ENCODE measurements around the gene MAML3.

The MAML3 gene

GRCh38 chr4:140150886-140151698 is 2.9 kb downstream of the MAML3 start:
- H3K36me3 ChIP-seq (replicated peaks in 1 of 2; ENCODE audit: control insufficient read depth in 2 of 2, insufficient read depth in 2 of 2, low read length in 2 of 2) = no peaks in the 10 kb centered on the region
- H3K4me2 ChIP-seq (ENCODE audit: insufficient read depth, low read length, poor library complexity, severe bottlenecking) = peak overlapping the region; percentile 87
- H3K4ac ChIP-seq (ENCODE audit: low read length) = peak overlapping the region; percentile 70
- no peaks in the 10 kb centered on the region for H3K27me3 ChIP-seq (ENCODE audit: control insufficient read depth in 3 of 3, insufficient read depth in 3 of 3, low read depth in 1 of 3, low read length in 3 of 3)
- H4K8ac ChIP-seq (ENCODE audit: low read depth, low read length) = peak overlapping the region; percentile 9
- peak overlapping the region; percentile 76 for H2BK15ac ChIP-seq (ENCODE audit: low read length)
- peak overlapping the region; percentile 96 for H2BK5ac ChIP-seq (ENCODE audit: low read length)
- peak overlapping the region; percentile 44 for H3K14ac ChIP-seq (ENCODE audit: low read length)
- H3K23ac ChIP-seq (ENCODE audit: low read depth, low read length, poor library complexity) = peak overlapping the region; percentile 94
- H2BK12ac ChIP-seq (ENCODE audit: low read length) = no peak overlapping the region
- peak overlapping the region; percentile 85 for H2AFZ ChIP-seq (ENCODE audit: low read length)
- no peaks in the 10 kb centered on the region for H3K9me3 ChIP-seq (replicated peaks in 1 of 2; ENCODE audit: control insufficient read depth in 2 of 2, insufficient read depth in 1 of 2, low read depth in 1 of 2, low read length in 2 of 2)
- peak overlapping the region; percentile 78 for H3K18ac ChIP-seq (ENCODE audit: low read length)
- H3K4me1 ChIP-seq (ENCODE audit: control insufficient read depth in 2 of 2, insufficient read depth in 1 of 2, low read depth in 1 of 2, low read length in 2 of 2) = peaks cover 3 to 12% of the 10 kb centered on the region in 2 donors
- H4K91ac ChIP-seq (ENCODE audit: low read depth, low read length, poor library complexity) = peak overlapping the region; percentile 65
- H3K4me3 ChIP-seq (ENCODE audit: low read length in 2 of 2) = peak overlapping the region; percentile 79 to 98
- DNase-seq (ENCODE audit: low spot score) = peak; percentile 91
- H2AK5ac ChIP-seq (ENCODE audit: low read depth, low read length) = peak overlapping the region; percentile 38
- H3K27ac ChIP-seq (replicated peaks; ENCODE audit: low read length) = peak overlapping the region; percentile 99
- H2BK120ac ChIP-seq (ENCODE audit: low read depth, low read length) = peak overlapping the region; percentile 95
- WGBS, 2 donors (ENCODE audit: extremely low coverage in 2 of 2, insufficient read length in 2 of 2, insufficient replicate concordance in 1 of 2) = no CpG with 5 or more reads among the region's 84 CpGs
- H3K9ac ChIP-seq (ENCODE audit: low read depth, low read length, poor library complexity) = peak overlapping the region; percentile 87
- H3K79me1 ChIP-seq (ENCODE audit: low read depth, low read length) = peaks cover 4% of the 10 kb centered on the region

DNA sequence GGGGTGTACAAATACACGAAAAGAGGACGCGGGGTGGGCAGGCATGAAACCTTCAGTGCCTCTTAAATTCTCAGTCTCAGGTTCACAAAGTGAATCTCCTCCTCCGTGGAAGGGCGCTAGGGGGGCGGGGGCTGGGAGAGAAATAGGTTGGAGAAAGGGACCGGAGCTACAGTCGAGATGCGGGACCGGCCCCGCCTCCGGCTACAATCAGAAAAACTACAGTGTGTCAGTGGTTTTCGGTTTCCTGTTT is 3.4 kb downstream of the MAML3 start:
- Histone ChIP-seq H3K27ac (replicated peaks; ENCODE audit: low read length) (peak overlapping the region; percentile 99), H4K8ac (ENCODE audit: low read depth, low read length) (no peak overlapping the region), H3K4ac (ENCODE audit: low read length) (no peak overlapping the region), H3K14ac (ENCODE audit: low read length) (no peak overlapping the region), H3K4me2 (ENCODE audit: insufficient read depth, low read length, poor library complexity, severe bottlenecking) (peak overlapping the region; percentile 87), H3K4me1 (ENCODE audit: control insufficient read depth in 2 of 2, insufficient read depth in 1 of 2, low read depth in 1 of 2, low read length in 2 of 2) (peaks cover 3 to 12% of the 10 kb centered on the region in 2 donors), H2BK120ac (ENCODE audit: low read depth, low read length) (no peak overlapping the region), H4K91ac (ENCODE audit: low read depth, low read length, poor library complexity) (no peak overlapping the region), H3K9ac (ENCODE audit: low read depth, low read length, poor library complexity) (peak overlapping the region; percentile 78), H3K9me3 (replicated peaks in 1 of 2; ENCODE audit: control insufficient read depth in 2 of 2, insufficient read depth in 1 of 2, low read depth in 1 of 2, low read length in 2 of 2) (no peaks in the 10 kb centered on the region), H3K36me3 (replicated peaks in 1 of 2; ENCODE audit: control insufficient read depth in 2 of 2, insufficient read depth in 2 of 2, low read length in 2 of 2) (no peaks in the 10 kb centered on the region), H3K4me3 (ENCODE audit: low read length in 2 of 2) (peak overlapping the region; percentile 79 to 98), H2BK15ac (ENCODE audit: low read length) (no peak overlapping the region), H2AFZ (ENCODE audit: low read length) (peak overlapping the region; percentile 85), H2BK5ac (ENCODE audit: low read length) (peak overlapping the region; percentile 96), H3K23ac (ENCODE audit: low read depth, low read length, poor library complexity) (no peak overlapping the region), H3K27me3 (ENCODE audit: control insufficient read depth in 3 of 3, insufficient read depth in 3 of 3, low read depth in 1 of 3, low read length in 3 of 3) (no peaks in the 10 kb centered on the region), H2AK5ac (ENCODE audit: low read depth, low read length) (no peak overlapping the region), H3K18ac (ENCODE audit: low read length) (peak overlapping the region; percentile 78), H3K79me1 (ENCODE audit: low read depth, low read length) (peaks cover 4% of the 10 kb centered on the region), H2BK12ac (ENCODE audit: low read length) (no peak overlapping the region)
- WGBS, 2 donors (ENCODE audit: extremely low coverage in 2 of 2, insufficient read length in 2 of 2, insufficient replicate concordance in 1 of 2) = no CpG with 5 or more reads among the region's 13 CpGs
- no peak for DNase-seq (ENCODE audit: low spot score)

DNA sequence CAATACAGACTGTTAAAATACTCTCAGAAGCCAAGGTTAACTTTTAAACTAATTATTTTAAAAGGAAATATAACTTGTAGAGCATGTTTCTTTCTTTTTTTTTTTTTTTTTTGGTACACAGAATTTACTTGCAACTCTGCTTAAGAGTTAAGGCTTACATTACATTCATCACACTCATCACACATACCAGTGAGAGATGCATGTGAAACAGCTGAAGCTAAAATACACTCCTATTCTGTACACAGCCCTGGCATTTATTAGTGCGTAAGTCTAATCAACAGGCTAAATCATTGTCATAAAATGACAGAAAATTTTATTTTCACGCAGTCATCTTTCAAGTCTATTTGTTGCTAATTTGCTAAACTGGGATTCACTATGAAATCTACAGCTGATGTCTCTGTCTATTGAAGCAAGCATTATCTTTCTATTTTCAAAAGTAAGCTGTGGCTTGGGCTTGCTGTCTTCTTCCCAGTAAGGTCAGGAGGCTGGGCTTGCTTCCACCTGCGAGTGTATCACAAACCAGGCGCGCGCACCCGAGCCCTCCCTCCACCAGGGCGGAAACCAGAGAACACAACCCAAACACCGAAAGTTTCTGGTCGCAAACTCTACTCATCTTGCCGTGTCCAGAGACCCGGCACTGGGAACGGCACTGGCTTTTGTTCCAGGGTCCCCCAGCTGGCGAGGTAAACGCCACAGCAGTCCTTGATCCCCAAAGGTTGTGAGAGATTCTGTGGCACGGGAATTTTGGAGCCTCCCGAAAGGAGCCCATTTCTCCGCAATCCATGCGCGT is 3.9 kb downstream of the MAML3 start:
- WGBS, 2 donors (ENCODE audit: extremely low coverage in 2 of 2, insufficient read length in 2 of 2, insufficient replicate concordance in 1 of 2) = no CpG with 5 or more reads among the region's 20 CpGs
- H3K27me3 ChIP-seq (ENCODE audit: control insufficient read depth in 3 of 3, insufficient read depth in 3 of 3, low read depth in 1 of 3, low read length in 3 of 3) = no peaks in the 10 kb centered on the region

GRCh38 chr4:140144050-140144449 is 9.9 kb downstream of the MAML3 start:
- H3K9ac ChIP-seq (ENCODE audit: low read depth, low read length, poor library complexity) = no peak overlapping the region
- H3K18ac ChIP-seq (ENCODE audit: low read length) = no peak overlapping the region
- H3K4ac ChIP-seq (ENCODE audit: low read length) = no peak overlapping the region
- H3K27ac ChIP-seq (replicated peaks; ENCODE audit: low read length) = no peak overlapping the region
- H4K91ac ChIP-seq (ENCODE audit: low read depth, low read length, poor library complexity) = no peak overlapping the region
- no peak overlapping the region for H2BK5ac ChIP-seq (ENCODE audit: low read length)
- H2AK5ac ChIP-seq (ENCODE audit: low read depth, low read length) = peak overlapping the region; percentile 38
- no peak overlapping the region for H2BK120ac ChIP-seq (ENCODE audit: low read depth, low read length)
- no peaks in the 10 kb centered on the region for H3K36me3 ChIP-seq (replicated peaks in 1 of 2; ENCODE audit: control insufficient read depth in 2 of 2, insufficient read depth in 2 of 2, low read length in 2 of 2)
- H3K79me1 ChIP-seq (ENCODE audit: low read depth, low read length) = peaks cover 3% of the 10 kb centered on the region
- H3K14ac ChIP-seq (ENCODE audit: low read length) = no peak overlapping the region
- H2BK12ac ChIP-seq (ENCODE audit: low read length) = no peak overlapping the region
- H3K27me3 ChIP-seq (ENCODE audit: control insufficient read depth in 3 of 3, insufficient read depth in 3 of 3, low read depth in 1 of 3, low read length in 3 of 3) = no peaks in the 10 kb centered on the region
- WGBS, 2 donors (ENCODE audit: extremely low coverage in 2 of 2, insufficient read length in 2 of 2, insufficient replicate concordance in 1 of 2) = no CpG with 5 or more reads among the region's 5 CpGs
- no peak overlapping the region for H3K4me3 ChIP-seq (ENCODE audit: low read length in 2 of 2)
- H2BK15ac ChIP-seq (ENCODE audit: low read length) = no peak overlapping the region
- H2AFZ ChIP-seq (ENCODE audit: low read length) = no peak overlapping the region
- no peaks in the 10 kb centered on the region for H3K9me3 ChIP-seq (replicated peaks in 1 of 2; ENCODE audit: control insufficient read depth in 2 of 2, insufficient read depth in 1 of 2, low read depth in 1 of 2, low read length in 2 of 2)
- H3K23ac ChIP-seq (ENCODE audit: low read depth, low read length, poor library complexity) = no peak overlapping the region
- no peak for DNase-seq (ENCODE audit: low spot score)
- no peak overlapping the region for H3K4me2 ChIP-seq (ENCODE audit: insufficient read depth, low read length, poor library complexity, severe bottlenecking)
- no peak overlapping the region for H4K8ac ChIP-seq (ENCODE audit: low read depth, low read length)
- peaks cover 2 to 8% of the 10 kb centered on the region in 2 donors for H3K4me1 ChIP-seq (ENCODE audit: control insufficient read depth in 2 of 2, insufficient read depth in 1 of 2, low read depth in 1 of 2, low read length in 2 of 2)

More for the DNA sequence above, 3.9 kb downstream of the MAML3 start:
- Histone ChIP-seq H2BK120ac (ENCODE audit: low read depth, low read length) (no peak overlapping the region), H3K4me1 (ENCODE audit: control insufficient read depth in 2 of 2, insufficient read depth in 1 of 2, low read depth in 1 of 2, low read length in 2 of 2) (peaks cover 3 to 14% of the 10 kb centered on the region in 2 donors), H4K91ac (ENCODE audit: low read depth, low read length, poor library complexity) (no peak overlapping the region), H3K27ac (replicated peaks; ENCODE audit: low read length) (peak overlapping the region; percentile 99), H2AK5ac (ENCODE audit: low read depth, low read length) (no peak overlapping the region), H3K23ac (ENCODE audit: low read depth, low read length, poor library complexity) (no peak overlapping the region), H3K4me2 (ENCODE audit: insufficient read depth, low read length, poor library complexity, severe bottlenecking) (peak overlapping the region; percentile 87), H3K14ac (ENCODE audit: low read length) (no peak overlapping the region), H4K8ac (ENCODE audit: low read depth, low read length) (no peak overlapping the region), H3K9ac (ENCODE audit: low read depth, low read length, poor library complexity) (peak overlapping the region; percentile 78), H2BK12ac (ENCODE audit: low read length) (no peak overlapping the region), H3K9me3 (replicated peaks in 1 of 2; ENCODE audit: control insufficient read depth in 2 of 2, insufficient read depth in 1 of 2, low read depth in 1 of 2, low read length in 2 of 2) (no peaks in the 10 kb centered on the region), H3K36me3 (replicated peaks in 1 of 2; ENCODE audit: control insufficient read depth in 2 of 2, insufficient read depth in 2 of 2, low read length in 2 of 2) (no peaks in the 10 kb centered on the region), H3K18ac (ENCODE audit: low read length) (peak overlapping the region; percentile 78), H3K79me1 (ENCODE audit: low read depth, low read length) (peaks cover 4% of the 10 kb centered on the region), H3K4ac (ENCODE audit: low read length) (no peak overlapping the region), H2BK15ac (ENCODE audit: low read length) (no peak overlapping the region), H2BK5ac (ENCODE audit: low read length) (peak overlapping the region; percentile 96), H3K4me3 (ENCODE audit: low read length in 2 of 2) (peak overlapping the region; percentile 79 to 98), H2AFZ (ENCODE audit: low read length) (peak overlapping the region; percentile 85)
- peak; percentile 57 for DNase-seq (ENCODE audit: low spot score)
